Astrocyte of the hippocampus (primary cell): ENCODE measurements around the gene TYMP.
"Not testable (repeated sequence)": the region's sequence is repeated elsewhere in the genome, so short reads cannot be mapped to it uniquely, and the experiment has no call there.

ENCODE experiments used
- DNase-seq: peaks from one replicate; pipeline ENCODE4 v3.0.0; 2011; ENCODE audit warnings: low read depth, low spot score

TYMP gene

GRCh38 chr22:50524676-50525103 is 5.1 kb downstream of the TYMP start:
- no peak for DNase-seq

- no peak for DNase-seq
These were observed 5.8 kb downstream of the TYMP start for GRCh38 chr22:50523806-50524675.

- no peak for DNase-seq
These were observed 6.4 kb downstream of the TYMP start for GRCh38 chr22:50523458-50523805.

GRCh38 chr22:50522806-50523438 is 6.9 kb downstream of the TYMP start:
- DNase-seq: no peak

- DNase-seq: no peak
These were observed 7.5 kb downstream of the TYMP start for GRCh38 chr22:50522208-50522805.

GRCh38 chr22:50521710-50522109 is 8.1 kb downstream of the TYMP start:
- DNase-seq: no peak

- no peak for DNase-seq
These were observed 8.9 kb downstream of the TYMP start for GRCh38 chr22:50520826-50521453.

- DNase-seq: not testable (repeated sequence)
These were observed 9.6 kb downstream of the TYMP start for GRCh38 chr22:50520184-50520583.

- no peak for DNase-seq
These were observed 10.7 kb downstream of the TYMP start for GRCh38 chr22:50519151-50519550.

GRCh38 chr22:50518606-50519005 is 11.2 kb downstream of the TYMP start:
- no peak for DNase-seq

- no peak for DNase-seq
These were observed 12.1 kb downstream of the TYMP start for GRCh38 chr22:50517495-50518260.

GRCh38 chr22:50516891-50517290 is 12.9 kb downstream of the TYMP start:
- no peak for DNase-seq

GRCh38 chr22:50516068-50516467 is 13.7 kb downstream of the TYMP start:
- DNase-seq: no peak

GRCh38 chr22:50513175-50513574 is 16.6 kb downstream of the TYMP start:
- DNase-seq: no peak

- DNase-seq: no peak
These were observed 20.9 kb downstream of the TYMP start for GRCh38 chr22:50508897-50509296.

GRCh38 chr22:50507991-50508884 is 21.6 kb downstream of the TYMP start, which contains the start of gene NCAPH2:
NCAPH2 (plus strand) TSS chr22:50508224; CDS start chr22:50508338, 114 bp downstream.
- peak; percentile 100 for DNase-seq

GRCh38 chr22:50507421-50507990 is 22.3 kb downstream of the TYMP start, which contains the start of gene LMF2:
LMF2 (minus strand) TSS chr22:50507702; CDS start chr22:50507675, 27 bp downstream.
- DNase-seq: no peak

GRCh38 chr22:50506611-50507420 is 23.0 kb downstream of the TYMP start:
- peak; percentile 25 for DNase-seq
